Measurements from ENCODE around the gene RASGRF2.

DNA sequence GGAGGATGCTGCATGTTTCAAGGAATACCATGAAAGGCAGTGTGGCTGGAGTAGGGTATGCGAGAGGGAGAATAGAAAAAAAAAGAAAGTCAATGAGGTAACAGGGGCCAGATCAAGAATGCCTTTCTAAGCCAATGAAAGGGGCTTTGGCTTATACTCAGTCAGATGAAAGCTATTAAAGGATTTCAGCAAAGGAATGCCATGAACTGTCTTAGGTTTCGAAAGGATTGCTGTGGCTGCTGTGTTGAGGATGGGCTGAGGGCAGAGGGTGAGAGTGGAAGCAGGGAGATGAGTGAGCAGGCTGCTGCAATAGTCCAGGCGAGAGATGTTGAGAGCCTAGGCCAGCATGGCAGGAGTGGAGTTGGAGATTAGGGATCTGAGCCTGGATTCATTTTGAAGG lies 137.6 kb downstream of the RASGRF2 start:
- TF ChIP-seq POLR2AphosphoS5 (IDR thresholded peaks at IDR 0.05) = no peak
- TF ChIP-seq, protein P1, sequence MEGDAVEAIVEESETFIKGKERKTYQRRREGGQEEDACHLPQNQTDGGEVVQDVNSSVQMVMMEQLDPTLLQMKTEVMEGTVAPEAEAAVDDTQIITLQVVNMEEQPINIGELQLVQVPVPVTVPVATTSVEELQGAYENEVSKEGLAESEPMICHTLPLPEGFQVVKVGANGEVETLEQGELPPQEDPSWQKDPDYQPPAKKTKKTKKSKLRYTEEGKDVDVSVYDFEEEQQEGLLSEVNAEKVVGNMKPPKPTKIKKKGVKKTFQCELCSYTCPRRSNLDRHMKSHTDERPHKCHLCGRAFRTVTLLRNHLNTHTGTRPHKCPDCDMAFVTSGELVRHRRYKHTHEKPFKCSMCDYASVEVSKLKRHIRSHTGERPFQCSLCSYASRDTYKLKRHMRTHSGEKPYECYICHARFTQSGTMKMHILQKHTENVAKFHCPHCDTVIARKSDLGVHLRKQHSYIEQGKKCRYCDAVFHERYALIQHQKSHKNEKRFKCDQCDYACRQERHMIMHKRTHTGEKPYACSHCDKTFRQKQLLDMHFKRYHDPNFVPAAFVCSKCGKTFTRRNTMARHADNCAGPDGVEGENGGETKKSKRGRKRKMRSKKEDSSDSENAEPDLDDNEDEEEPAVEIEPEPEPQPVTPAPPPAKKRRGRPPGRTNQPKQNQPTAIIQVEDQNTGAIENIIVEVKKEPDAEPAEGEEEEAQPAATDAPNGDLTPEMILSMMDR (IDR thresholded peaks at IDR 0.05) = no peak
- no peak for TF ChIP-seq POLR2A (IDR thresholded peaks at IDR 0.05)
- TF ChIP-seq EP300 (IDR thresholded peaks at IDR 0.05) = no peak
